ENCODE data around the gene CCT2.

Gene CCT2

DNA sequence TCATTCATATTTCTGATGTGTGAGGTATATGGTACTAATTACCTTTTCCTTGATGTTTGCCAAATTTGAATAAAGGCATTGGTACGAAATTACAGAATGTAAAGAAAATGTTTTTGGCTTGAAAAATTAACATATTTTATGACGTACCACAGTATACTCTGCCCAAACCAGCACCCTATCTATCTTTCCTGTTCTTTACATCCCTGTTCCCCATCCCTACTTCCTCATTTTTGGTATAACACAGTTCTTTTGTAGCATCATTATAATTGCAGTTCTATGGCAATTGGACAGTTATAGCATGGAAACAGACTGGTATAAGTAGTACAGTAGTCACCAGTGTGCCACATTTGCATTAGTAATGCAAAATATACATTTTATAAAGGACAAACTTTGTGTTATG, 7.0 kb upstream of the CCT2 start:
- no peaks in the 10 kb centered on the region for H3K9me3 ChIP-seq (ENCODE audit: insufficient read depth, low read depth, low read length)
- no peak for DNase-seq
- peaks cover 0 to 4% of the 10 kb centered on the region in 2 experiments for H3K4me1 ChIP-seq (ENCODE audit: control insufficient read depth in 1 of 2, insufficient read depth in 2 of 2, low read length in 2 of 2)
- no peak overlapping the region for H2AK5ac ChIP-seq (ENCODE audit: low read length)
- WGBS (ENCODE audit: extremely low coverage, insufficient coverage, insufficient read length) = no CpG with 5 or more reads among the region's 2 CpGs
- H3K4me2 ChIP-seq (ENCODE audit: low read length) = no peak overlapping the region
- H3K79me1 ChIP-seq (ENCODE audit: low read length) = no peaks in the 10 kb centered on the region
- peaks cover 8 to 17% of the 10 kb centered on the region in 2 experiments for H3K36me3 ChIP-seq (ENCODE audit: control insufficient read depth in 1 of 2, insufficient read depth in 2 of 2, low read length in 2 of 2)
- no peak overlapping the region for H2BK5ac ChIP-seq (ENCODE audit: low read depth, low read length, poor library complexity)
- no peak overlapping the region for H3K14ac ChIP-seq (ENCODE audit: low read length)
- H2BK120ac ChIP-seq (ENCODE audit: insufficient read depth, low read length, poor library complexity) = no peak overlapping the region
- no peak overlapping the region for H4K8ac ChIP-seq (ENCODE audit: low read depth, low read length)
- H3K27me3 ChIP-seq (ENCODE audit: insufficient read depth, low read length) = no peaks in the 10 kb centered on the region
- no peak overlapping the region for H3K4me3 ChIP-seq (ENCODE audit: low read depth, low read length)
- H2BK12ac ChIP-seq (ENCODE audit: low read length) = no peak overlapping the region
- H3K9ac ChIP-seq (ENCODE audit: low read length) = no peak overlapping the region
- no peak overlapping the region for H3K27ac ChIP-seq (ENCODE audit: low read depth, low read length)
- H3K4ac ChIP-seq (ENCODE audit: low read depth, low read length) = no peak overlapping the region
- H4K12ac ChIP-seq (ENCODE audit: low read depth, low read length) = no peak overlapping the region
- H3K79me2 ChIP-seq (ENCODE audit: control insufficient read depth, insufficient read depth, low read length, poor library complexity) = no peaks in the 10 kb centered on the region
- H4K91ac ChIP-seq (ENCODE audit: low read depth, low read length) = no peak overlapping the region
- H3K23ac ChIP-seq (ENCODE audit: low read length) = no peak overlapping the region
- no peak overlapping the region for H2AFZ ChIP-seq (ENCODE audit: insufficient read depth, low read length, poor library complexity)
- no peak overlapping the region for H3K18ac ChIP-seq (ENCODE audit: low read length)

DNA sequence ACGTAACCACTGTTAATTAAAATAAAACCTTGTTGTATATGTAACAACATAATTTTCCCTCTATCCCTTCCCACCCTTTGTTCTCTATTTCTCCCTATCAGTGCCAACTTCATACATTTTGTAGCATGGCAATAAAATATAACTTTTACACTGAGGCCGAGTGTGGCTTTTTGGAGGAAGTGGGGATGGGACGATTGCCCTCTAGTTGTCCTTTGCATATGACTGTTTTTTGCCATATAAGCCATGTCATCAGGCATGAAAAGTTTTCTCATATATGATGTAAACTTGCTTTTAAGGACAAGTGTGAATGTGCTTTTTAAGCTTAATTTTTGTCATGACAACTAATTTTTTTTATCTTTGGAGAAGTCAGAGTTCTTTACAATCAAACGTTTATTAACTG, 6.2 kb upstream of the CCT2 start:
- Histone ChIP-seq H4K91ac (ENCODE audit: low read depth, low read length) (no peak overlapping the region), H3K79me2 (ENCODE audit: control insufficient read depth, insufficient read depth, low read length, poor library complexity) (no peaks in the 10 kb centered on the region), H3K18ac (ENCODE audit: low read length) (no peak overlapping the region), H3K36me3 (ENCODE audit: control insufficient read depth in 1 of 2, insufficient read depth in 2 of 2, low read length in 2 of 2) (peaks cover 4 to 12% of the 10 kb centered on the region in 2 experiments), H3K9me3 (ENCODE audit: insufficient read depth, low read depth, low read length) (no peaks in the 10 kb centered on the region), H2AK5ac (ENCODE audit: low read length) (no peak overlapping the region), H2BK120ac (ENCODE audit: insufficient read depth, low read length, poor library complexity) (no peak overlapping the region), H3K23ac (ENCODE audit: low read length) (no peak overlapping the region), H2AFZ (ENCODE audit: insufficient read depth, low read length, poor library complexity) (no peak overlapping the region), H2BK12ac (ENCODE audit: low read length) (no peak overlapping the region), H3K27me3 (ENCODE audit: insufficient read depth, low read length) (no peaks in the 10 kb centered on the region), H3K4me2 (ENCODE audit: low read length) (no peak overlapping the region), H4K12ac (ENCODE audit: low read depth, low read length) (no peak overlapping the region), H3K79me1 (ENCODE audit: low read length) (no peaks in the 10 kb centered on the region), H3K4me3 (ENCODE audit: low read depth, low read length) (no peak overlapping the region), H3K14ac (ENCODE audit: low read length) (no peak overlapping the region), H3K4ac (ENCODE audit: low read depth, low read length) (no peak overlapping the region), H2BK5ac (ENCODE audit: low read depth, low read length, poor library complexity) (no peak overlapping the region), H3K9ac (ENCODE audit: low read length) (no peak overlapping the region), H4K8ac (ENCODE audit: low read depth, low read length) (no peak overlapping the region), H3K4me1 (ENCODE audit: control insufficient read depth in 1 of 2, insufficient read depth in 2 of 2, low read length in 2 of 2) (peaks cover 0 to 4% of the 10 kb centered on the region in 2 experiments), H3K27ac (ENCODE audit: low read depth, low read length) (no peak overlapping the region)
- no CpG with 5 or more reads among the region's 4 CpGs for WGBS (ENCODE audit: extremely low coverage, insufficient coverage, insufficient read length)
- no peak for DNase-seq

DNA sequence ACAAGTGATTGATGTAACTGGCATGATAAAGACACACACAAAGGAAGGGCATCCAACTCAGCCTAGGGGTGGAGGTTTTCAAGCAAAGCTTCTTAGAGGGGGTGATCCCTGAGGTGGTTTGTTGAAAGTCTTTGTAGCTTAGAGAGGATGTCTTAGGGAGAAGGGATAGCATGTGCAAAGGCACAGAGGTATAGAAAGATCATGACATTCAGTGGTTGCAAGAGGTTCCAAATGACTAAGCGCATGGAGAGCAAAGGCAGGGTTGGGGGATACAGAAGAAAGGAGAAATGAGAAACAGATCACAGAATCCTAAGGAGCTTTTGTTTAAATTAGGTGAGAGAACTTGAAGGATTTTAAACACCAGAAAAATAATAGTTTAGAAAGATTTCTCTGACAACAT, 5.2 kb upstream of the CCT2 start:
- H3K27ac ChIP-seq (ENCODE audit: low read depth, low read length) = no peak overlapping the region
- DNase-seq = no peak
- H3K9me3 ChIP-seq (ENCODE audit: insufficient read depth, low read depth, low read length) = no peaks in the 10 kb centered on the region
- H3K36me3 ChIP-seq (ENCODE audit: control insufficient read depth in 1 of 2, insufficient read depth in 2 of 2, low read length in 2 of 2) = peaks cover 2 to 4% of the 10 kb centered on the region in 2 experiments
- no peak overlapping the region for H2AFZ ChIP-seq (ENCODE audit: insufficient read depth, low read length, poor library complexity)
- no peaks in the 10 kb centered on the region for H3K79me2 ChIP-seq (ENCODE audit: control insufficient read depth, insufficient read depth, low read length, poor library complexity)
- H3K4ac ChIP-seq (ENCODE audit: low read depth, low read length) = no peak overlapping the region
- H3K14ac ChIP-seq (ENCODE audit: low read length) = no peak overlapping the region
- no peak overlapping the region for H3K23ac ChIP-seq (ENCODE audit: low read length)
- no peak overlapping the region for H2BK5ac ChIP-seq (ENCODE audit: low read depth, low read length, poor library complexity)
- WGBS (ENCODE audit: extremely low coverage, insufficient coverage, insufficient read length) = no CpG with 5 or more reads among the region's 1 CpG
- H3K27me3 ChIP-seq (ENCODE audit: insufficient read depth, low read length) = no peaks in the 10 kb centered on the region
- H3K4me3 ChIP-seq (ENCODE audit: low read depth, low read length) = no peak overlapping the region
- no peak overlapping the region for H4K91ac ChIP-seq (ENCODE audit: low read depth, low read length)
- no peak overlapping the region for H3K9ac ChIP-seq (ENCODE audit: low read length)
- no peak overlapping the region for H2BK12ac ChIP-seq (ENCODE audit: low read length)
- H3K18ac ChIP-seq (ENCODE audit: low read length) = no peak overlapping the region
- peaks cover 0 to 4% of the 10 kb centered on the region in 2 experiments for H3K4me1 ChIP-seq (ENCODE audit: control insufficient read depth in 1 of 2, insufficient read depth in 2 of 2, low read length in 2 of 2)
- H3K79me1 ChIP-seq (ENCODE audit: low read length) = no peaks in the 10 kb centered on the region
- H3K4me2 ChIP-seq (ENCODE audit: low read length) = no peak overlapping the region
- H2AK5ac ChIP-seq (ENCODE audit: low read length) = no peak overlapping the region
- H2BK120ac ChIP-seq (ENCODE audit: insufficient read depth, low read length, poor library complexity) = no peak overlapping the region
- no peak overlapping the region for H4K12ac ChIP-seq (ENCODE audit: low read depth, low read length)
- H4K8ac ChIP-seq (ENCODE audit: low read depth, low read length) = no peak overlapping the region

GRCh38 chr12:69583203-69583602, 2.1 kb upstream of the CCT2 start:
- peak in 1 of 2 donors; percentile 8 for DNase-seq
- Histone ChIP-seq H3K79me1 (ENCODE audit: low read length) (peaks cover 3% of the 10 kb centered on the region), H3K4me3 (ENCODE audit: low read depth, low read length) (no peak overlapping the region), H3K9me3 (ENCODE audit: insufficient read depth, low read depth, low read length) (peaks cover 3% of the 10 kb centered on the region), H3K27ac (ENCODE audit: low read depth, low read length) (no peak overlapping the region), H3K4me2 (ENCODE audit: low read length) (no peak overlapping the region), H3K18ac (ENCODE audit: low read length) (no peak overlapping the region), H4K8ac (ENCODE audit: low read depth, low read length) (no peak overlapping the region), H3K79me2 (ENCODE audit: control insufficient read depth, insufficient read depth, low read length, poor library complexity) (peaks cover 7% of the 10 kb centered on the region), H3K23ac (ENCODE audit: low read length) (no peak overlapping the region), H3K4me1 (ENCODE audit: control insufficient read depth in 1 of 2, insufficient read depth in 2 of 2, low read length in 2 of 2) (peaks cover 0 to 6% of the 10 kb centered on the region in 2 experiments), H3K9ac (ENCODE audit: low read length) (no peak overlapping the region), H4K91ac (ENCODE audit: low read depth, low read length) (no peak overlapping the region), H2AFZ (ENCODE audit: insufficient read depth, low read length, poor library complexity) (no peak overlapping the region), H3K36me3 (ENCODE audit: control insufficient read depth in 1 of 2, insufficient read depth in 2 of 2, low read length in 2 of 2) (peaks cover 4 to 6% of the 10 kb centered on the region in 2 experiments), H4K12ac (ENCODE audit: low read depth, low read length) (no peak overlapping the region), H2BK120ac (ENCODE audit: insufficient read depth, low read length, poor library complexity) (no peak overlapping the region), H3K27me3 (ENCODE audit: insufficient read depth, low read length) (no peaks in the 10 kb centered on the region), H2BK5ac (ENCODE audit: low read depth, low read length, poor library complexity) (no peak overlapping the region), H2AK5ac (ENCODE audit: low read length) (no peak overlapping the region), H2BK12ac (ENCODE audit: low read length) (no peak overlapping the region), H3K4ac (ENCODE audit: low read depth, low read length) (no peak overlapping the region), H3K14ac (ENCODE audit: low read length) (no peak overlapping the region)

All from trophoblast cell (in vitro differentiated cells and primary cell).